ENCODE data around the gene SMCHD1.

DNA sequence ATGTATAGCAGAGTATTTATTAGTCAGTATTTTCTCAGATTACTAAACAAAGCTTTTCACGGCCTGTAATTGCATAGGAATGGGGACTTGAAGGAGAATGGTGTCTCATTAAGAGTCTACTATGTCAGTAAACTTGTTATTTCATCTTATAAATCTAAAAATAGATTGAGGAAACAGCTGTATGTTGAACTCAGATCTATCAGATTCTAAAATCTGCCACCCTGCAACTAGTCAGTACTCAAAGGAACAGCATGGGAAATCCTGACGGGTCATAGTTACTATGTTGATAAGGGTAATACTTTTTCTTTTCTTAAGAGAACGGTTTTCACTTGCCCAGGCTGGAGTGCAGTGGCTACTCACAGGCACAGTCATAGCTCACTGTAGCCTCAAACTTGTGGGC is 121.1 kb downstream of the SMCHD1 start:
- TF ChIP-seq, protein P1, sequence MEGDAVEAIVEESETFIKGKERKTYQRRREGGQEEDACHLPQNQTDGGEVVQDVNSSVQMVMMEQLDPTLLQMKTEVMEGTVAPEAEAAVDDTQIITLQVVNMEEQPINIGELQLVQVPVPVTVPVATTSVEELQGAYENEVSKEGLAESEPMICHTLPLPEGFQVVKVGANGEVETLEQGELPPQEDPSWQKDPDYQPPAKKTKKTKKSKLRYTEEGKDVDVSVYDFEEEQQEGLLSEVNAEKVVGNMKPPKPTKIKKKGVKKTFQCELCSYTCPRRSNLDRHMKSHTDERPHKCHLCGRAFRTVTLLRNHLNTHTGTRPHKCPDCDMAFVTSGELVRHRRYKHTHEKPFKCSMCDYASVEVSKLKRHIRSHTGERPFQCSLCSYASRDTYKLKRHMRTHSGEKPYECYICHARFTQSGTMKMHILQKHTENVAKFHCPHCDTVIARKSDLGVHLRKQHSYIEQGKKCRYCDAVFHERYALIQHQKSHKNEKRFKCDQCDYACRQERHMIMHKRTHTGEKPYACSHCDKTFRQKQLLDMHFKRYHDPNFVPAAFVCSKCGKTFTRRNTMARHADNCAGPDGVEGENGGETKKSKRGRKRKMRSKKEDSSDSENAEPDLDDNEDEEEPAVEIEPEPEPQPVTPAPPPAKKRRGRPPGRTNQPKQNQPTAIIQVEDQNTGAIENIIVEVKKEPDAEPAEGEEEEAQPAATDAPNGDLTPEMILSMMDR (IDR thresholded peaks at IDR 0.05), result no peak
- no peak for TF ChIP-seq POLR2A (IDR thresholded peaks at IDR 0.05)

Data from uterus (tissue), 2 donors.